T47D (cell line): ENCODE data around the gene HSF5.
"Not testable (repeated sequence)": the region's sequence is repeated elsewhere in the genome, so short reads cannot be mapped to it uniquely, and the experiment has no call there.

Experiments
- DNase-seq, 2 experiments: peaks; one replicate each; pipeline versions ENCODE4 v3.0.0 to v3.0.0-alpha.2; 2011 to 2012; ENCODE audit warnings: low read depth in 1 of 2, low spot score in 1 of 2
- JUND ChIP-seq: IDR thresholded peaks from 2 replicates; pipeline ENCODE4 v1.6.1; 2012; ENCODE audit warnings: low read depth
- in situ Hi-C: cut with HindIII; loops from 2 replicates; pipeline ENCODE4 v1.10.0; 2016; ENCODE audit warnings: low sequenced_read_pairs, low pct_unique_long_range_greater_than_20kb

Gene HSF5

DNA sequence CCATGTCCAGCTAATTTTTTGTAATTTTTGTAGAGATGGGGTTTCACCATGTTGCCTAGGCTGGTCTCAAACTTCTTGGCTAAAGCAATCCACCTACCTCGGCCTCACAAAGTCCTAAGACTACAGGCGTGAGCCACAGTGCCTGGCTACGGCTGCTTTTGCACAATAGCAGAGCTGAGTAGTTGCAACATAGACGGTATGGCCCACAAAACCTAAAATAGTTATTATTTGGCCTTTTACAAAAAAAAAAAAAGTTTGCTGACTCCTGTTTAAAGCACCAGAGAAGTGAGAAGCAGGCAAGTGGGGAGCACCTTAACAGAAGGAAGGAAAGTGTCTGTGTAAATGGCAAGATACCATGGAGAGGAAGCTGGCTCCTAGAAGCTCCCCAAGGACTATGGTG lies 5.3 kb upstream of the HSF5 start:
- in situ Hi-C loops, result no loop called here
- no peak for TF ChIP-seq JUND
- DNase-seq, result no peak

DNA sequence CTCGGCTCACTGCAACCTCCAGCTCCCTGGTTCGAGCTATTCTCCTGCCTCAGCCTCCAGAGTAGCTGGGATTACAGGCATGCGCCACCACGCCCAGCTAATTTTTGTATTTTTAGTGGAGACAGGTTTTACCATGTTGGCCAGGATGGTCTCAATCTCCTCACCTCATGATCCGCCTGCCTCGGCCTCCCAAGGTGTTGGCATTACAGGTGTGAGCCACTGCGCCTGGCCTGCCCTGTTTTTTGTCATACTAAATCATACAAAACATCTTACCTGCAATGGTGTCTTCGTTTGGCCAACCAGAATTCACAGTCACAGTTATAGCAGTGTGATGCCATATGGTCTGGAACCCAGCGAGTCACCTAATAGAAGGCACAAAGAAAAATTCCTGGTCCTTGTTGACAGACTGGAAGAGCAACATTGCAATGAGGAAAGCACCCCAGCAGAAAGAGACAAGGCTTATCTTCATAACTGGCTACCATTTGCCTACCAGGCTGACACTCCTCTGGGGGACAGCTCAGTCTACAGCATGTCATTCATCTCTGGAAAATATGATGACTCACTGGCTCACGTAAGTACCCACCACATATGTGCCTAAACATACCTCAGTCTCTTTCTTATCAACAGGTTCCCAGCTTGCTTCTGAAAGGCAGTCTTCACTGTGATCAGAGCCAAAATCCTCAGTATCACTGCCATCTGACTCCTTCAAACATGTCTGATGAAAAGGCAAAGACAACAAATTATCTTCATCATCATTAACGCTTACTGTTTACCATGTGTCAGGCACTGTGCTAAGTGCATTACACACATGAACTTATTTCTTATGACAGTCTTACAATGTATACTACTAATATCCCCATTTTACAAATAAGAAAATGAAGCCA lies 4.3 kb upstream of the HSF5 start:
- in situ Hi-C loops, result no loop called here
- TF ChIP-seq JUND, result no peak
- DNase-seq, result peak in 1 of 2 experiments; percentile 24

DNA sequence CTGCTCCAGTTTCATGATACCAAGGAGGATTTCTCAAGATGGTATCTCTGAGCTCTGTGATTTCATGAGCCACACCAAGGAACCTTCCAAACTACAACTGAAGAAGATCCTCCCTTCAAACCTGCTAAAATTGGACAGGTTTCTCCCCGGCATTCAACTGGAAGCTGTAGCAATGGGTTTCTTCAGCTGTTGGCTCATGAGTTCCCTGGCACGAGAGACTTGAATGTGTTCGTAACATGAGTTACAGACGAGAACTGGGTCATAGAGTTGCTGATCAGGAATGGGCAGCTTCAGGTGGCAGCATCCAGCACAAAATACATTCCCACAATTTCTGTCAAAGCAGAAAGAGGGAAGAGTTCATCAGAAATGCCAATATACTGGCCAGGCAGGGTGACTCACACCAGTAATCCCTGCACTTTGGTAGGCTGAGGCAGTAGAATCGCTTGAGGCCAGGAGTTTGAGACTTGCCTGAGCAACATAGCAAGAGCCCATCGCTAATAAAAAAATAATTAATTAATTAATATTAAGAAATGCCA lies 3.4 kb upstream of the HSF5 start:
- no peak for TF ChIP-seq JUND
- in situ Hi-C loops, result no loop called here
- no peak for DNase-seq

- no peak for DNase-seq
- no peak for TF ChIP-seq JUND
- in situ Hi-C loops, result no loop called here
Observed at GRCh38 chr17:58488428-58488890, 251 bp upstream of the HSF5 start.

DNA sequence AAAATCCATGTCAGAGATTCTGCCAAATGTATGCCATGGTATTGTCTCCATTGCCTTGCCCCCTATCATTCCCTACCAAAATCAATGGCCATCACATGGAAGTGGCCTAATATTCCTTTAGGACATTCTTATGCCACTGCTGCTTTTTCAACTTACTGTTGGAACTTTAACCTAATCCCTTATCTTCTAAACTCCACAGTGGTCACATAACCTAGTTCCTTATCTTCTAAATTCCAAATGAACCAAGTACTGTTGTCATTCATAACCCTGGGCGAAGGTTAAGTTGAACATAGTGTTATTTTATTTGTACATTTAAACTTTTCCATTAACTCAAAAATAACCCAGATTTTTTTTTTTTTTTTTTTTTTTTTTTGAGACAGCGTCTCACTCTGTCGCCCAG lies 3.6 kb downstream of the HSF5 start:
- no peak for DNase-seq
- in situ Hi-C loops, result no loop called here
- no peak for TF ChIP-seq JUND

DNA sequence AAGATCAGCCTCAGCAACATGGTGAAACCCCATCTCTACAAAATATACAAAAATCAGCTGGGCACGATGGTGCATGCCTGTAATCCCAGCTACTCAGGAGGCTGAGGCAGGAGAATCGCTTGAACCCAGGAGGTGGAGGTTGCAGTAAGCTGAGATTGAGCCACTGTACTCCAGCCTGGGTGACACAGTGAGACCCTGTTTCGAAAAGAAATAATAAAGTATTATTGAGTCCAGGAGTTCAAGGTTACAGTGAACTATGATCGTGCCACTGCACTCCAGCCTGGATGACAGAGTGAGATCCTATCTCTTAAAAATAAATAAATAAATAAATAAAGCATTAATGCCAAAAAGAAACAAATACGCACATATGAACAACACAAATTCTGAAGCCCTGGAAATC lies 6.4 kb downstream of the HSF5 start:
- in situ Hi-C loops, DNase-seq: not testable (repeated sequence)

- no peak for DNase-seq
- no peak for TF ChIP-seq JUND
- in situ Hi-C loops, result no loop called here
Observed at GRCh38 chr17:58480090-58480489, 8.1 kb downstream of the HSF5 start.

GRCh38 chr17:58476812-58477211 lies 11.4 kb downstream of the HSF5 start:
- no peak for TF ChIP-seq JUND
- in situ Hi-C loops, result no loop called here
- DNase-seq, result no peak

- in situ Hi-C loops, result no loop called here
- no peak for TF ChIP-seq JUND
- DNase-seq, result no peak
Observed at GRCh38 chr17:58475985-58476384, 12.2 kb downstream of the HSF5 start.

GRCh38 chr17:58470356-58470755 lies 17.9 kb downstream of the HSF5 start:
- no peak for DNase-seq
- in situ Hi-C loops, result no loop called here
- no peak for TF ChIP-seq JUND

DNA sequence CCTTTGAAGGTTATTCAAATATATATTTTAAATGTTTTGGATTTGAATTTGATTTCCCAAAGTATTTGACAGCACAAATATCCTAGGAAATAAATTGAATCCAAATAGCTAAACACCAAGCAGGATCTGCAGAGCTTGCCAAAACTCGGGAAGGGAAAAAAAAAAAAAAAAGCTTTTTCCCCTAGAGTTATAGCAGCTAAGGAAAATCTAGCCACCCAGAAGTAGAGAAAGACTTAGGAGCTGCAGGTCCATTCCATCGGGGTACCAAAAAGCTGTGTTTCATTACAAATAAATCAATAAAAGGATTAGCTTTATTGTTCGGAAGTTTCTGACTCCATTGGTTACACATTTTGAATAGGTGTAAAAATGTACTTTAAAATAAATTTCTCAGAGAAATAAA lies 19.3 kb downstream of the HSF5 start:
- no peak for DNase-seq
- in situ Hi-C loops, result no loop called here
- no peak for TF ChIP-seq JUND

DNA sequence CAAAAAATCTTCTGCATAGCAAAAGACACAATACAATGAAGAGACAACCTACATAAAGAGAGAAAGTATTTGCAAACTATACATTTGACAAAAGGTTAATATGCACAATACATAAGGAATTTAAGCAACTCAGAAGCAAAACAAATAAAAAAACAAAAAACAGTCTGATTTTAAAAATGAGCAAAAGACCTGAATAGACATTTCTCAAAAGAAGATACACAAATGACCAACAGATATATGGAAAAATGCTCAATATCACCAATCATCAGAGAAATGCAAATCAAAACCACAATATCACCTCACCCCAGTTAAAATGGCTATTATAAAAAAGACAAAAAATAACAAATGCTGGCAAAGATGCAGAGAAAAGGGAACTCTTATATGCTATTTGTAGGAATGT lies 32.7 kb downstream of the HSF5 start:
- in situ Hi-C loops, result no loop called here
- no peak for DNase-seq
- no peak for TF ChIP-seq JUND

DNA sequence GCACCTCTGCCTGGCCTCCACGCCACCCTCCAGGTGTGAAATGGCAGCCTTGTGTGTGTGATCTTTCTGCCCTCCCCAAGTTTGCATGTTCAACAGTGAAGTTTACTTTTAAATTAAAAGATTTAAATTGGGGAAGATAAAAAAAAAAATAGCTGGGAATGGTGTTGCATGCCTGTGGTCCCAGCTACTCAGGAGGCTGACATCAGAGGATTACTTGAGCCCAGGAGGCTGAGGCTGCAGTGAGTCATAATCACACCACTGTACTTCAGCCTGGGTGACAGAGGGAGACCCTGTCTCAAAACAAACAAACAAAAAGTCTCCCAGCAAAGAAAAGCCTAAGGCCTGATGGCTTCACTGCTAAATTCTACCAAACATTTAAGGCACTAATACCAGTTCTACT lies 35.5 kb downstream of the HSF5 start:
- TF ChIP-seq JUND, result no peak
- in situ Hi-C loops, result no loop called here
- no peak for DNase-seq
